Measurements from ENCODE around the gene ANKRD1. TPM values are rescaled to one million over a fixed set of nuclear protein-coding genes. Genes with fewer than 3 reads are reported as not detected.

Gene ANKRD1
- total and polyA plus RNA-seq, 2 of the 8 experiments (the other 6 are each of a cell fraction or from before 2014, with no cell fraction given), result 0.03 TPM; not detected in 1

DNA sequence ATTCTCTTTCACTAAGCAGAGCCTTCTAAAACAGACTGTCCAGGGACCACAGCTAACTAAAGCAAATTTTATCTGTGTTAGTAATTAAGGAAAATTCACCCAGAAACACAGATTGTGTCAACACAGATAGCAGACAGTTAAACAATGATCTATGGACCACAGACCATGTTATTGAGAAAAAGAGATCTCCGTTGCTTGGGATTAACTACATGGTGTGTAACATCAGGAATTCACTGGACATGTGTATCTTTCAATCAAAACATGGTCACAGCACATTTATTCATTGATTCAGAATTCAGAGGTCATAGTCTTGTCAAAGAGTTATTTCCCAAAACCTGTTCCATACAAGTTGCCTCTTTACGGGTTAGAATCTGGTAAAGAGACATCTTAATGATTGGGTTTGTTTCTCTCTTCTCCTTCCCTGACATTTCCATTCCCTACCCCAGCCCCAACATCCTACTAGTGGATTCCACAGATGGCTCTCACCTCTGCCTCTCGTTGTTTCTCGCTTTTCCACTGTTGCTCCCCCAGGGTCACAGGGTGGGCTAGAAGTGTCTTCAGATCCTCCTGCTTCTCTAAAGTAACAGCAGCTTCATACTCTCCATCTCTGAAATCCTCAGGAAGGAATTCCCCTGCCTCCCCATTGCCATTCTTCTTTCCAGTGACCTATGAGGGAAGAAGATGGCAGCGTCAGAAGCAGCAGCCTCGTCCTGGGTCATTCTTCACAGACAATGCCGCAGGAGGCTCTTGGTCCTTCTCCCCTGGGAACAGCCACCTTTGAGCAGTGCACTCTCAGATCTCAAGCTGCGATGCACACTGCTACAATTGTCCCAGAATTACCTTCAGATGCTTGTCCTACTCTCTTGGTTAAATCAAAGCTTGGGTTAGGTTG is 958 bp downstream of the ANKRD1 start (continued):
- no peak for TF ChIP-seq SRF (IDR thresholded peaks at IDR 0.05; ENCODE audit: low read depth, low read length)
- no peak for TF ChIP-seq BRCA1 (IDR thresholded peaks at IDR 0.05; ENCODE audit: low read depth, low read length)
- TF ChIP-seq POU5F1 (IDR thresholded peaks at IDR 0.05; ENCODE audit: low read depth, low read length), result no peak
- no peak for TF ChIP-seq JUN (IDR thresholded peaks at IDR 0.05; ENCODE audit: low read depth, low read length)
- TF ChIP-seq NANOG (IDR thresholded peaks at IDR 0.05; ENCODE audit: insufficient read depth, low read depth, low read length, poor library complexity, severe bottlenecking), result no peak
- no peak for TF ChIP-seq SIN3A (conservative IDR thresholded peaks at IDR 0.05 in 1 of 2, IDR thresholded peaks at IDR 0.05 in 1 of 2; ENCODE audit: low read depth in 1 of 2, low read length in 2 of 2)
- no peak for TF ChIP-seq PHF8 (conservative IDR thresholded peaks at IDR 0.05; ENCODE audit: low read depth, low read length)
- TF ChIP-seq CHD1 (IDR thresholded peaks at IDR 0.05; ENCODE audit: low read depth, low read length), result no peak
- TF ChIP-seq ZNF274 (IDR thresholded peaks at IDR 0.05; ENCODE audit: borderline replicate concordance, extremely low read depth, low read length), result no peak
- no peak for TF ChIP-seq SP4 (IDR thresholded peaks at IDR 0.05; ENCODE audit: low read length)
- TF ChIP-seq TCF12 (IDR thresholded peaks at IDR 0.05; ENCODE audit: low read depth, low read length), result no peak
- no peak for TF ChIP-seq MAFK (IDR thresholded peaks at IDR 0.05; ENCODE audit: low read depth, low read length)
